HL-60 (cell line): ENCODE results near the gene NF2.
"Not testable (repeated sequence)": the region's sequence is repeated elsewhere in the genome, so short reads cannot be mapped to it uniquely, and the experiment has no call there.

ENCODE experiments used
- DNase-seq, 2 experiments: peaks; one replicate each; pipeline ENCODE4 v3.0.0-alpha.2; 2010 to 2020; ENCODE audit warnings: low read depth in 1 of 2, low spot score in 1 of 2
- H3K27ac ChIP-seq: fragments of 250-450 bp; sonication (Bioruptor Pico); replicated peaks from 2 replicates; pipeline ENCODE4 v1.5.1; 2020; ENCODE audit warnings: mild to moderate bottlenecking, moderate library complexity
- H3K27me3 ChIP-seq: fragments of 250-450 bp; sonication (Bioruptor Pico); 2 replicates; pipeline ENCODE4 v1.5.1; 2021; ENCODE audit warnings: mild to moderate bottlenecking, moderate library complexity; ENCODE audit not compliant: insufficient read depth, poor library complexity, severe bottlenecking
- H3K4me3 ChIP-seq: replicated peaks from 2 replicates; pipeline ENCODE4 v1.5.1; 2011; ENCODE audit warnings: mild to moderate bottlenecking, control low read depth, low read length; ENCODE audit not compliant: insufficient read depth
- GABPA ChIP-seq: IDR thresholded peaks from 2 replicates; pipeline ENCODE4 v1.6.1; 2012; ENCODE audit warnings: low read depth
- POLR2AphosphoS5 ChIP-seq: IDR thresholded peaks from 2 replicates; pipeline ENCODE4 v1.6.1; 2012; ENCODE audit warnings: low read depth
- SPI1 ChIP-seq: IDR thresholded peaks from 2 replicates; pipeline ENCODE4 v1.6.1; 2012; ENCODE audit warnings: low read depth, mild to moderate bottlenecking, borderline replicate concordance
- TF ChIP-seq, protein P1 (sequence below): IDR thresholded peaks from 2 replicates; pipeline ENCODE4 v1.6.1; 2012; ENCODE audit warnings: low read depth; ENCODE audit not compliant: insufficient replicate concordance
- TF ChIP-seq, protein P2 (sequence below): IDR thresholded peaks from one replicate; pipeline ENCODE4 v1.5.1; 2011; ENCODE audit warnings: low read length, control low read depth, inconsistent platforms; ENCODE audit not compliant: insufficient read depth

NF2 gene

DNA sequence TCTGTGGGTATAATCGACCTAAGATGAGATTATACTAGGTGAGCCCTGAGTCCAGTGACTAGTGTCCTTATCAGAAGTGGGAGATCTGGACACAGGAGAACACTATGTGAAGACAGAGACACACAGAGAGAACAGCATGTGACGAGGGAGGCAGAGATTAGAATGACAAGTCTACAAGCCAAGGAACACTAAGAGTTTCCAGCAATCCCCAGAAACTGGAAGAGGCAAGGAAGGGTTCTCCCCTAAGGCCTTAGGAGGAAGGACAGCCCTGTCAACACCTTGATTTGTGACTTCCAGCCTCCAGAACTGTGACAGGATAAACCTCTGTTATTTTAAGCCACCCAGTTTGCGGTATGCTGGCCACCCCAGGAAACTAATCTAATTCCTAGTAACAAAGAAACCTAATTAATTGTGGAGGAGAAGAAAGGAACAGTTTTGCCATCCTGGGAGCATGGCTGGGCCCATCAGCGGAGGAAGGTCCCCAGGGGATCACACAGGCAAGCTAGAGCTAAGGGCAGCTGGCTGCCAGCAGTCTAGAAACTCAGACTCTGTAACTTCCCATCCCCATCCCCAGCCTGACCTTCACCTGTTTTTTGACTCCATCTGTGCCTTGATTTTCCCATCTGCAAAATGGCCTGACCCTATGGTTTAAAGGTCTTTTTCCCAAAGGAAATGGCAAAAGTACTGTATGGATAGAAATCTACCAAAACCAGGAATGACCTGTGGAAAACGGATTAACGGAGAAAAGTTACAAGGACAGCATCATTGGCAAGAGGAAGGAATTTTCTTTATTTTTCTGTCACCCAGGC, 39.6 kb upstream of the NF2 start:
- no peak overlapping the region for H3K27ac ChIP-seq
- H3K4me3 ChIP-seq: no peak overlapping the region
- TF ChIP-seq, protein P1, sequence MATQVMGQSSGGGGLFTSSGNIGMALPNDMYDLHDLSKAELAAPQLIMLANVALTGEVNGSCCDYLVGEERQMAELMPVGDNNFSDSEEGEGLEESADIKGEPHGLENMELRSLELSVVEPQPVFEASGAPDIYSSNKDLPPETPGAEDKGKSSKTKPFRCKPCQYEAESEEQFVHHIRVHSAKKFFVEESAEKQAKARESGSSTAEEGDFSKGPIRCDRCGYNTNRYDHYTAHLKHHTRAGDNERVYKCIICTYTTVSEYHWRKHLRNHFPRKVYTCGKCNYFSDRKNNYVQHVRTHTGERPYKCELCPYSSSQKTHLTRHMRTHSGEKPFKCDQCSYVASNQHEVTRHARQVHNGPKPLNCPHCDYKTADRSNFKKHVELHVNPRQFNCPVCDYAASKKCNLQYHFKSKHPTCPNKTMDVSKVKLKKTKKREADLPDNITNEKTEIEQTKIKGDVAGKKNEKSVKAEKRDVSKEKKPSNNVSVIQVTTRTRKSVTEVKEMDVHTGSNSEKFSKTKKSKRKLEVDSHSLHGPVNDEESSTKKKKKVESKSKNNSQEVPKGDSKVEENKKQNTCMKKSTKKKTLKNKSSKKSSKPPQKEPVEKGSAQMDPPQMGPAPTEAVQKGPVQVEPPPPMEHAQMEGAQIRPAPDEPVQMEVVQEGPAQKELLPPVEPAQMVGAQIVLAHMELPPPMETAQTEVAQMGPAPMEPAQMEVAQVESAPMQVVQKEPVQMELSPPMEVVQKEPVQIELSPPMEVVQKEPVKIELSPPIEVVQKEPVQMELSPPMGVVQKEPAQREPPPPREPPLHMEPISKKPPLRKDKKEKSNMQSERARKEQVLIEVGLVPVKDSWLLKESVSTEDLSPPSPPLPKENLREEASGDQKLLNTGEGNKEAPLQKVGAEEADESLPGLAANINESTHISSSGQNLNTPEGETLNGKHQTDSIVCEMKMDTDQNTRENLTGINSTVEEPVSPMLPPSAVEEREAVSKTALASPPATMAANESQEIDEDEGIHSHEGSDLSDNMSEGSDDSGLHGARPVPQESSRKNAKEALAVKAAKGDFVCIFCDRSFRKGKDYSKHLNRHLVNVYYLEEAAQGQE: no peak
- TF ChIP-seq POLR2AphosphoS5: no peak
- no peak for TF ChIP-seq GABPA
- no peak for TF ChIP-seq SPI1
- TF ChIP-seq, protein P2, sequence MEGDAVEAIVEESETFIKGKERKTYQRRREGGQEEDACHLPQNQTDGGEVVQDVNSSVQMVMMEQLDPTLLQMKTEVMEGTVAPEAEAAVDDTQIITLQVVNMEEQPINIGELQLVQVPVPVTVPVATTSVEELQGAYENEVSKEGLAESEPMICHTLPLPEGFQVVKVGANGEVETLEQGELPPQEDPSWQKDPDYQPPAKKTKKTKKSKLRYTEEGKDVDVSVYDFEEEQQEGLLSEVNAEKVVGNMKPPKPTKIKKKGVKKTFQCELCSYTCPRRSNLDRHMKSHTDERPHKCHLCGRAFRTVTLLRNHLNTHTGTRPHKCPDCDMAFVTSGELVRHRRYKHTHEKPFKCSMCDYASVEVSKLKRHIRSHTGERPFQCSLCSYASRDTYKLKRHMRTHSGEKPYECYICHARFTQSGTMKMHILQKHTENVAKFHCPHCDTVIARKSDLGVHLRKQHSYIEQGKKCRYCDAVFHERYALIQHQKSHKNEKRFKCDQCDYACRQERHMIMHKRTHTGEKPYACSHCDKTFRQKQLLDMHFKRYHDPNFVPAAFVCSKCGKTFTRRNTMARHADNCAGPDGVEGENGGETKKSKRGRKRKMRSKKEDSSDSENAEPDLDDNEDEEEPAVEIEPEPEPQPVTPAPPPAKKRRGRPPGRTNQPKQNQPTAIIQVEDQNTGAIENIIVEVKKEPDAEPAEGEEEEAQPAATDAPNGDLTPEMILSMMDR: no peak
- no peaks in the 10 kb centered on the region for H3K27me3 ChIP-seq
- DNase-seq: no peak

DNA sequence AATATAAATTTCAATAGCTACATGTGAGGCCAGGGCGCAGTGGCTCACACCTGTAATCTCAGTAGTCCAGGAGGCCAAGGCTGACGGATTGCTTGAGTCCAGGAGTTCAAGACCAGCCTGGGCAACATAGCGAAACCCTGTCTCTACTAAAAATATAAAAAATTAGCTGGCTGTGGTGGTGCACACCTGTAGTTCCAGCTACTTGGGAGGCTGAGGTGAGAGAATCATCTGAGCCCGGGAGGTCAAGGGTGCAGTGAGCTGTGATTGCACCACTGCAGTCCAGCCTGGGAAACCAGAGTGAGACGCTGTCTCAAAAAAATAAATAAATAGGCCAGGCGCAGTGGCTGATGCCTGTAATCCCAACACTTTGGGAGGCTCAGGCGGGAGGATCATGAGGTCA, 36.9 kb upstream of the NF2 start:
- H3K27me3 ChIP-seq, H3K27ac ChIP-seq, H3K4me3 ChIP-seq, DNase-seq: not testable (repeated sequence)

DNA sequence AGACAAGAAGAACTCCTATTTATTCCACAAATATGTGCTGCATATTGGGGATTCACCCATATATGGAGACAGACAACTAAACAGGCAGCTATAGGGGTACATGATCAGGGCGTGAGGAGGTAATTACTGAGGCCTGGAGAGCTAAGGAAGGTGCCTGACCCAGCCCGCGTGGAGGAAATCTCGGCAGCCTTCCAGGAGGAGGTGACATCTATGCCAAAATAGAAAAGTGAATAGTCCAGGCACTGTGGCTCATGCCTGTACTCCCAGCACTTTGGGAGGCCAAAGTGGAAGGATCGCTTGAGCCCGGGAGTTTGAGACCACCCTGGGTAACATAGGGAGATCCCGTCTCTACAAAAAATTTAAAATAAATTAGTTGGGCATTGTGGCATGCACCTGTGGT, 36.1 kb upstream of the NF2 start:
- Histone ChIP-seq H3K4me3 (no peak overlapping the region), H3K27ac (no peak overlapping the region), H3K27me3 (no peaks in the 10 kb centered on the region)
- TF ChIP-seq, protein P1: no peak
- TF ChIP-seq, protein P2: no peak
- TF ChIP-seq POLR2AphosphoS5: no peak
- no peak for TF ChIP-seq SPI1
- no peak for TF ChIP-seq GABPA
- DNase-seq: no peak

DNA sequence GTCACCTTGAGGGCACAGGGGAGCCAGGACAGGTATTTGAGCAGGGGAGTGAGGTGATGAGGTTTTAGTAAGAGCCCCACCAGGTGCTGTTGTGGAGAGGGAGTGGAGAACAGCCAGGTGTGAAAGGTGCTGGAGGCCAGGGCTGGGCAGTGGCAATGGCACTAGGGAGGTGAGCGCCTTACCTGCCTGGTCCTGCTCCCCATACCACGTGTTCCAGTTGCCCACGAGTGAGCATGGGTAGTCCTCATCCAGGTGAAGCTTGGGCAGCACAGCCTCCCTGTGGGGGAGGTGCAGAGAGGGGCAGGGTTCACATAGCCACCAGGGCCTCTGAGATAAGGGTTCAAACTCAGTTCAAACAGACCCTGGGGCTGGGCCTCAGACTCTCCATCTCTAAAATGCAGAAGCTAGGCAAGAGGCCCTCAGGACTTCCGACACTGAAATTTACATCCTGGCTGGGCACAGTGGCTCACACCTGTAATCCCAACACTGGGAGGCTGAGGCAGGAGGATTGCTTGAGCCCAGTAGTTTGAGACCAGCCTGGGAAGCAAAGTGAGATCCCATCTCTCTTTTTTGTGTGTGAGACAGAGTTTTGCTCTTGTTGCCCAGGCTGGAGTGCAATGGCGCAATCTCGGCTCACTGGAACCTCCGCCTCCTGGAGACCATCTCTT, 34.3 kb upstream of the NF2 start:
- no peak for DNase-seq
- no peak for TF ChIP-seq GABPA
- TF ChIP-seq, protein P1: no peak
- no peak for TF ChIP-seq POLR2AphosphoS5
- TF ChIP-seq SPI1: no peak
- TF ChIP-seq, protein P2: no peak
- H3K27ac ChIP-seq: no peak overlapping the region
- H3K4me3 ChIP-seq: no peak overlapping the region
- H3K27me3 ChIP-seq: no peaks in the 10 kb centered on the region
